Transverse colon (tissue), 4 donors: ENCODE data around the gene TNS3. TPM values are rescaled to one million over a fixed set of nuclear protein-coding genes. Genes with fewer than 3 reads are reported as not detected.

ENCODE experiments used
- DNase-seq: peaks from one replicate; pipeline ENCODE4 v3.0.0-alpha.2; 2019
- H3K27ac ChIP-seq, 4 donors: fragments of 200-600 bp; sonication (generic); 2 replicates each; pipeline ENCODE4 v1.5.1; 2016 to 2018; ENCODE audit warnings: inconsistent platforms in 4 of 4
- H3K27me3 ChIP-seq: fragments of 200-600 bp; sonication (generic); 2 replicates; pipeline ENCODE4 v1.5.1; 2017; ENCODE audit warnings: inconsistent platforms
- H3K36me3 ChIP-seq, 4 donors: fragments of 200-600 bp; sonication (generic); 2 replicates each; pipeline ENCODE4 v1.5.1; 2017 to 2019; ENCODE audit warnings: inconsistent platforms in 4 of 4
- H3K4me1 ChIP-seq, 4 donors: fragments of 200-600 bp; sonication (generic); 2 replicates each; pipeline ENCODE4 v1.5.1; 2017 to 2020; ENCODE audit warnings: inconsistent platforms in 4 of 4
- H3K4me3 ChIP-seq, 4 donors: fragments of 200-600 bp; sonication (generic); 1 replicate in 1 of 4; 2 replicates in 3 of 4; pipeline versions ENCODE4 v1.5.1 to v1.6.1; 2017 to 2019; ENCODE audit warnings: inconsistent platforms in 4 of 4
- H3K9me3 ChIP-seq, 2 donors: fragments of 200-600 bp; sonication (generic); 2 replicates each; pipeline ENCODE4 v1.5.1; 2017 to 2019; ENCODE audit warnings: inconsistent platforms in 2 of 2
- EP300 ChIP-seq: sonication (generic); formaldehyde crosslinking; IDR thresholded peaks from one replicate; pipeline ENCODE4 v1.6.1; 2017; ENCODE audit warnings: antibody characterized with exemption, low read depth
- POLR2A ChIP-seq: fragments of 450-650 bp; IDR thresholded peaks from one replicate; pipeline ENCODE4 v1.6.1; 2016; ENCODE audit warnings: antibody characterized with exemption, mild to moderate bottlenecking, moderate library complexity
- POLR2AphosphoS5 ChIP-seq, 3 donors: sonication (generic); formaldehyde crosslinking; IDR thresholded peaks; one replicate each; pipeline ENCODE4 v1.6.1; 2016; ENCODE audit warnings: antibody characterized with exemption in 3 of 3
- WGBS, 2 donors: methylation state at CpG; one replicate each; pipeline ENCODE4 v1.1.5; 2018; ENCODE audit warnings: low coverage in 1 of 2; 5-methylcytosine and 5-hydroxymethylcytosine counted together
- in situ Hi-C, 4 donors: fragments of 200-750 bp; cut with MboI; loops; one replicate each; pipeline versions ENCODE4 v1.15.0 to v1.15.1; 2017; ENCODE audit warnings: low sequenced_read_pairs in 3 of 4, low pct_ligation_motif_present in 1 of 4, low pct_unique_long_range_greater_than_20kb in 1 of 4
- intact Hi-C: fragments of 100-400 bp; cut with DNase I; formaldehyde crosslinking; loops from one replicate; pipeline ENCODE4 v1.15.1; 2023; ENCODE audit warnings: low total_unique reads
- total RNA-seq, 4 donors: library from RNA; depleted of rRNA; stranded (reverse); fragments of >200 nt; gene quantifications; one replicate each; pipeline ENCODE4 v1.1.0, GENCODE V29; 2016
- TF ChIP-seq, protein P1 (sequence below), 5 experiments: fragments of 200-600 bp in 3 of 5; fragments of 450-650 bp in 2 of 5; sonication (generic) in 3 of 5; IDR thresholded peaks; 1 replicate in 2 of 5; 2 replicates in 3 of 5; pipeline ENCODE4 v1.5.1; 2016 to 2017; ENCODE audit warnings: antibody characterized with exemption in 5 of 5, inconsistent platforms in 3 of 5, mild to moderate bottlenecking in 2 of 5, moderate library complexity in 1 of 5

Gene TNS3
- total RNA-seq, 4 donors from 2014 or later = 58.5 to 104 (median 72.7) TPM

GRCh38 chr7:47525066-47525623 is 56.8 kb downstream of the TNS3 start:
- no peaks in the 10 kb centered on the region for H3K27me3 ChIP-seq
- 90 to 91% methylated on average over 8 to 12 of the region's 12 CpGs for WGBS, 2 donors
- TF ChIP-seq EP300 = no peak
- TF ChIP-seq, protein P1, sequence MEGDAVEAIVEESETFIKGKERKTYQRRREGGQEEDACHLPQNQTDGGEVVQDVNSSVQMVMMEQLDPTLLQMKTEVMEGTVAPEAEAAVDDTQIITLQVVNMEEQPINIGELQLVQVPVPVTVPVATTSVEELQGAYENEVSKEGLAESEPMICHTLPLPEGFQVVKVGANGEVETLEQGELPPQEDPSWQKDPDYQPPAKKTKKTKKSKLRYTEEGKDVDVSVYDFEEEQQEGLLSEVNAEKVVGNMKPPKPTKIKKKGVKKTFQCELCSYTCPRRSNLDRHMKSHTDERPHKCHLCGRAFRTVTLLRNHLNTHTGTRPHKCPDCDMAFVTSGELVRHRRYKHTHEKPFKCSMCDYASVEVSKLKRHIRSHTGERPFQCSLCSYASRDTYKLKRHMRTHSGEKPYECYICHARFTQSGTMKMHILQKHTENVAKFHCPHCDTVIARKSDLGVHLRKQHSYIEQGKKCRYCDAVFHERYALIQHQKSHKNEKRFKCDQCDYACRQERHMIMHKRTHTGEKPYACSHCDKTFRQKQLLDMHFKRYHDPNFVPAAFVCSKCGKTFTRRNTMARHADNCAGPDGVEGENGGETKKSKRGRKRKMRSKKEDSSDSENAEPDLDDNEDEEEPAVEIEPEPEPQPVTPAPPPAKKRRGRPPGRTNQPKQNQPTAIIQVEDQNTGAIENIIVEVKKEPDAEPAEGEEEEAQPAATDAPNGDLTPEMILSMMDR (IDR thresholded peaks at IDR 0.05) = no peak
- TF ChIP-seq POLR2AphosphoS5 (IDR thresholded peaks at IDR 0.05) = no peak
- TF ChIP-seq POLR2A = no peak
- H3K36me3 ChIP-seq = peaks cover 0 to 9% (median 0%) of the 10 kb centered on the region in 4 donors
- H3K27ac ChIP-seq = no peak overlapping the region
- no peak overlapping the region for H3K4me3 ChIP-seq
- intact Hi-C loops = no loop called here
- no peaks in the 10 kb centered on the region for H3K9me3 ChIP-seq
- DNase-seq = no peak
- in situ Hi-C loops = no loop called here
- H3K4me1 ChIP-seq = peaks cover 9 to 15% (median 13%) of the 10 kb centered on the region in 4 donors

DNA sequence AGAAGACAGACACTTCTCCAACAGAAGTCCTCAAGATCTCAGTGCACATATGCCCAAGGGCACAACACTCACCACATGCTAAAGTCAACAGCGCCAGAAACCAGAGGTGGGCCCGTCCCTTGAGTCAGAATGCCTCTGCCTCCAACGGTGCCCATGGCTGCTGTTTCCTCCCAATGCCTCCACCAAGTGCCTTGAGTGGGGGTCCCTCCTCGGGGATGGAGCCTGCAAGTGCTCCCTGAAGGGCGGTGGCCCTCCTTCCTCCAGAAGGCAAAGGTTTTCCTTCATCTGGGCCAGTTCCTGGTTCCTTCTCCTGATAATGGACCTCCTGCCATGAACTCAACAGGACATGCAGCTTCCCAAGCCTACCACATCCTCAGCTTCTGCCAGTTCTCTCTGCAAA is 58.5 kb downstream of the TNS3 start:
- no peak overlapping the region for H3K27ac ChIP-seq
- H3K27me3 ChIP-seq = no peaks in the 10 kb centered on the region
- in situ Hi-C loops (no loop called here), intact Hi-C loops (no loop called here)
- peaks cover 0 to 9% (median 0%) of the 10 kb centered on the region in 4 donors for H3K36me3 ChIP-seq
- DNase-seq = no peak
- 89% methylated on average over 5 of the region's 5 CpGs; no CpG with 5 or more reads in 1 of the 2 donors for WGBS, 2 donors
- H3K4me1 ChIP-seq = peaks cover 12 to 19% (median 15%) of the 10 kb centered on the region in 4 donors
- TF ChIP-seq, protein P1 (IDR thresholded peaks at IDR 0.05) = no peak
- H3K4me3 ChIP-seq = no peak overlapping the region
- H3K9me3 ChIP-seq = no peaks in the 10 kb centered on the region

GRCh38 chr7:47521816-47522561 is 59.9 kb downstream of the TNS3 start:
- Histone ChIP-seq H3K27ac (no peak overlapping the region), H3K4me1 (peaks cover 12 to 25% (median 22%) of the 10 kb centered on the region in 4 donors), H3K4me3 (no peak overlapping the region), H3K27me3 (no peaks in the 10 kb centered on the region), H3K36me3 (peaks cover 0 to 4% (median 0%) of the 10 kb centered on the region in 4 donors), H3K9me3 (no peaks in the 10 kb centered on the region)
- 94 to 100% methylated on average over 3 to 14 of the region's 14 CpGs for WGBS, 2 donors
- TF ChIP-seq, protein P1 (IDR thresholded peaks at IDR 0.05) = no peak
- TF ChIP-seq POLR2A = no peak
- TF ChIP-seq POLR2AphosphoS5 (IDR thresholded peaks at IDR 0.05) = no peak
- TF ChIP-seq EP300 = no peak
- in situ Hi-C loops = no loop called here
- intact Hi-C loops = no loop called here
- no peak for DNase-seq

- Histone ChIP-seq H3K4me1 (peaks cover 12 to 29% (median 24%) of the 10 kb centered on the region in 4 donors), H3K4me3 (no peak overlapping the region), H3K27me3 (no peaks in the 10 kb centered on the region), H3K9me3 (no peaks in the 10 kb centered on the region), H3K27ac (peak overlapping the region in 3 of 4 donors; percentile 49 to 81 (median 59)), H3K36me3 (peaks cover 0 to 4% (median 0%) of the 10 kb centered on the region in 4 donors)
- 67 to 80% methylated on average over 1 to 13 of the region's 13 CpGs for WGBS, 2 donors
- no peak for TF ChIP-seq EP300
- no peak for TF ChIP-seq POLR2AphosphoS5 (IDR thresholded peaks at IDR 0.05)
- TF ChIP-seq, protein P1 (IDR thresholded peaks at IDR 0.05) = no peak
- no peak for TF ChIP-seq POLR2A
- in situ Hi-C loops = no loop called here
- intact Hi-C loops = no loop called here
- DNase-seq = no peak
Observed at GRCh38 chr7:47521011-47521795, 60.7 kb downstream of the TNS3 start.
